ENCODE measurements around the gene DSCAML1.

DSCAML1 gene

DNA sequence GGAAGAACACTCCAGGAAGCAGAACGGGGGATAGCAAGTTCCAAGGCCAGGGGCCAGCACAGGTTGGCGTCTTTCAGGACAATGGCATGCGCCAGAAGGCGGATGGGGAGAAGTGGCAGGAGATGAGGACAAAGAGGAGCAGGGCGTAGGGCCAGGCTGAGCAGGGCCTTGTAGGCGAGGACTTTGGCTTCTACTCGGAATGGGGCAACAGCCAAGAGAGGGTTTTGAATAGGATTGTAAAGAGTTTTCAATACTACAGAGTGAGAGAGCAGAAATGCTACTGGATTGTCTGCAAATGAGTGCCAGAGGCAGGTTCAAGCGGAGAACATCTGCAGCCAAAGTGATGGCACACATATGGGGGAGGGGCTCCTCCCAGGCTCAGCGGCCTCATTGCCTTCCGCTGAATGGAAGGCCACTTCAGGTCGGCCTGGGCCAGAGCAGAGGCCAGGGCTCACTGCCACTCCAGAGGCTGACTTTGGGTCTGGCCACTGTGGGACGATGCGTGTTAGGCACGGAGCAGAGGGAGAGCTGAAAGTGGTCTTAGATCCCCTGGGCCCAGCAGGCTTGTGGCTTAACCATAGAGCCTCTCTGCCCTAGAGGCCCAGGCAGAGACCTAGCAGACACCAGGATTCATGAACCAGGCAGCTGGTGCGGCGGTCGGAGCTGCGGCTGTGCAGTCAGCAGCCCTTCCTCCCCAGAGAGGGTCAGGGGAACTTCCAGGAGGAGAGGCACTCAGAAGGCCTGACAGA, 118.2 kb downstream of the DSCAML1 start:
- Histone ChIP-seq H4K20me1 (ENCODE audit: insufficient read depth, low read length) (no peaks in the 10 kb centered on the region), H3K27me3 (ENCODE audit: low read depth, low read length) (peaks cover 69% of the 10 kb centered on the region), H3K4me2 (ENCODE audit: low read length) (no peak overlapping the region), H3K4me1 (ENCODE audit: low read length) (peaks cover 7% of the 10 kb centered on the region), H3K27ac (ENCODE audit: low read length) (no peak overlapping the region), H3K36me3 (replicated peaks; ENCODE audit: low read depth, low read length) (no peaks in the 10 kb centered on the region), H3K9me3 (ENCODE audit: insufficient read depth, low read length) (no peaks in the 10 kb centered on the region), H2AFZ (ENCODE audit: low read depth, low read length) (no peak overlapping the region), H3K79me2 (ENCODE audit: low read length) (no peaks in the 10 kb centered on the region), H3K4me3 (ENCODE audit: low read length) (no peak overlapping the region), H3K9ac (ENCODE audit: low read length) (no peak overlapping the region)
- TF ChIP-seq, protein P1, sequence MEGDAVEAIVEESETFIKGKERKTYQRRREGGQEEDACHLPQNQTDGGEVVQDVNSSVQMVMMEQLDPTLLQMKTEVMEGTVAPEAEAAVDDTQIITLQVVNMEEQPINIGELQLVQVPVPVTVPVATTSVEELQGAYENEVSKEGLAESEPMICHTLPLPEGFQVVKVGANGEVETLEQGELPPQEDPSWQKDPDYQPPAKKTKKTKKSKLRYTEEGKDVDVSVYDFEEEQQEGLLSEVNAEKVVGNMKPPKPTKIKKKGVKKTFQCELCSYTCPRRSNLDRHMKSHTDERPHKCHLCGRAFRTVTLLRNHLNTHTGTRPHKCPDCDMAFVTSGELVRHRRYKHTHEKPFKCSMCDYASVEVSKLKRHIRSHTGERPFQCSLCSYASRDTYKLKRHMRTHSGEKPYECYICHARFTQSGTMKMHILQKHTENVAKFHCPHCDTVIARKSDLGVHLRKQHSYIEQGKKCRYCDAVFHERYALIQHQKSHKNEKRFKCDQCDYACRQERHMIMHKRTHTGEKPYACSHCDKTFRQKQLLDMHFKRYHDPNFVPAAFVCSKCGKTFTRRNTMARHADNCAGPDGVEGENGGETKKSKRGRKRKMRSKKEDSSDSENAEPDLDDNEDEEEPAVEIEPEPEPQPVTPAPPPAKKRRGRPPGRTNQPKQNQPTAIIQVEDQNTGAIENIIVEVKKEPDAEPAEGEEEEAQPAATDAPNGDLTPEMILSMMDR (IDR thresholded peaks at IDR 0.05; ENCODE audit: low read depth, low read length), result no peak
- no peak for TF ChIP-seq EZH2phosphoT487 (IDR thresholded peaks at IDR 0.05; ENCODE audit: low read depth)

DNA sequence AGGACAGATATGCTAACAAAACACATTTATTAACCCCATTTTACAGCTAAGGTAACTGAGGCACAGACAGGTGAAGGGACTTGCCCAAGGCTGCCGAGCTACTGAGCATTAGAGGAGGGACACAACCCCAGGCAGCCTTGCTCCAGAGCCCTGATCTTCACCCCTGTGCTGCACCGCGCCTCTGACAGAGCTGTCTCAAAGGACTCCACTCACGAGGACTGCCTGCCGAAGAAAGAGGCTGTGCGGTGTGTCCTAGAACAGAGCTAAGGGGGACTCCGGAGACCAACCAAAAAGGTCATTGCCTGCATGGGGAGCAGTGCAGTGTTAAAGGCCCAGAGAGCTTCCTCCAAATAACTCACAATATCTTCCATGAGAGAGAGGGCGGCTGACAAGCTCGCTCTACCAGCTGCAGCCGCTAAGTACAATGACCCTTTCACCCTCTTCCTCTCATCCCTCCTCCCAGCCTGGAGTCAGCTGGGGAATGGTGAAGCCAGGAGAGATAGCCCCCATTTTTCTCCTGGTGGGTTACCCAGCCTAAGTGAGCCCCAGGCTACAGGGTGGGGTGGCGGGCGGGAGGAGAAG, 119.2 kb downstream of the DSCAML1 start:
- Histone ChIP-seq H3K27me3 (ENCODE audit: low read depth, low read length) (peaks cover 68% of the 10 kb centered on the region), H3K36me3 (replicated peaks; ENCODE audit: low read depth, low read length) (no peaks in the 10 kb centered on the region)

DNA sequence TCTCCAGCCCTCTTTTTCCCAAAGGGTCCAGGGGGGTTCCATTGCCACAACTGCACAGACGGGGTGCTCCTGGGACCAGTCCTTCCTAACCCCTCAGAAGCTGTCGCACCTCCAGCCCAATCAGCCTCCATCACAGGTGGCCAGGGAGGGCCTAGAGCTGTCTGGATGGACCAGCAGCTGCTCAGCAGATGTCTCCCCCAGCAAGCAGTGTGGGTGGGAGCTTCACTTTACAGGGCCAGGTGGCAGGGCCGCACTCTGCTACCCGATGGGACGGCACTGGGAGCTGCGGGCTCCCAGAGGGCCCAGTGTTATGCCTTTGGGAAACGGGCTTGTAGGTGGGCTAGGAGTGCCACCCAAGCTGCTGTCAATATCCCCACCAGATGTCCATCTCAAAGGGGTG, 120.5 kb downstream of the DSCAML1 start:
- no peaks in the 10 kb centered on the region for H3K9me3 ChIP-seq (ENCODE audit: insufficient read depth, low read length)
- no peak overlapping the region for H2AFZ ChIP-seq (ENCODE audit: low read depth, low read length)
- no peaks in the 10 kb centered on the region for H3K79me2 ChIP-seq (ENCODE audit: low read length)
- peaks cover 65% of the 10 kb centered on the region for H3K27me3 ChIP-seq (ENCODE audit: low read depth, low read length)
- no peak overlapping the region for H3K9ac ChIP-seq (ENCODE audit: low read length)
- TF ChIP-seq EZH2phosphoT487 (IDR thresholded peaks at IDR 0.05; ENCODE audit: low read depth), result no peak
- TF ChIP-seq, protein P1 (IDR thresholded peaks at IDR 0.05; ENCODE audit: low read depth, low read length), result no peak
- no peaks in the 10 kb centered on the region for H3K36me3 ChIP-seq (replicated peaks; ENCODE audit: low read depth, low read length)
- H4K20me1 ChIP-seq (ENCODE audit: insufficient read depth, low read length), result no peaks in the 10 kb centered on the region
- H3K4me3 ChIP-seq (ENCODE audit: low read length), result no peak overlapping the region
- H3K27ac ChIP-seq (ENCODE audit: low read length), result no peak overlapping the region
- H3K4me2 ChIP-seq (ENCODE audit: low read length), result no peak overlapping the region
- peaks cover 7% of the 10 kb centered on the region for H3K4me1 ChIP-seq (ENCODE audit: low read length)

More for the DNA sequence above, 119.2 kb downstream of the DSCAML1 start:
- H3K4me3 ChIP-seq (ENCODE audit: low read length), result no peak overlapping the region
- H3K9ac ChIP-seq (ENCODE audit: low read length), result no peak overlapping the region
- H3K27ac ChIP-seq (ENCODE audit: low read length), result no peak overlapping the region
- H4K20me1 ChIP-seq (ENCODE audit: insufficient read depth, low read length), result no peaks in the 10 kb centered on the region
- no peaks in the 10 kb centered on the region for H3K9me3 ChIP-seq (ENCODE audit: insufficient read depth, low read length)
- H3K79me2 ChIP-seq (ENCODE audit: low read length), result no peaks in the 10 kb centered on the region
- no peak overlapping the region for H3K4me2 ChIP-seq (ENCODE audit: low read length)
- H3K4me1 ChIP-seq (ENCODE audit: low read length), result peaks cover 7% of the 10 kb centered on the region
- no peak overlapping the region for H2AFZ ChIP-seq (ENCODE audit: low read depth, low read length)
- TF ChIP-seq, protein P1 (IDR thresholded peaks at IDR 0.05; ENCODE audit: low read depth, low read length), result no peak
- TF ChIP-seq EZH2phosphoT487 (IDR thresholded peaks at IDR 0.05; ENCODE audit: low read depth), result no peak

GRCh38 chr11:117673602-117674001, 123.4 kb downstream of the DSCAML1 start:
- H3K27ac ChIP-seq (ENCODE audit: low read length), result no peak overlapping the region
- H4K20me1 ChIP-seq (ENCODE audit: insufficient read depth, low read length), result no peaks in the 10 kb centered on the region
- H3K9ac ChIP-seq (ENCODE audit: low read length), result no peak overlapping the region
- no peaks in the 10 kb centered on the region for H3K36me3 ChIP-seq (replicated peaks; ENCODE audit: low read depth, low read length)
- peaks cover 7% of the 10 kb centered on the region for H3K4me1 ChIP-seq (ENCODE audit: low read length)
- no peak for TF ChIP-seq EZH2phosphoT487 (IDR thresholded peaks at IDR 0.05; ENCODE audit: low read depth)
- TF ChIP-seq, protein P1 (IDR thresholded peaks at IDR 0.05; ENCODE audit: low read depth, low read length), result no peak
- no peak overlapping the region for H3K4me3 ChIP-seq (ENCODE audit: low read length)
- H3K4me2 ChIP-seq (ENCODE audit: low read length), result no peak overlapping the region
- peaks cover 65% of the 10 kb centered on the region for H3K27me3 ChIP-seq (ENCODE audit: low read depth, low read length)
- no peaks in the 10 kb centered on the region for H3K79me2 ChIP-seq (ENCODE audit: low read length)
- H3K9me3 ChIP-seq (ENCODE audit: insufficient read depth, low read length), result no peaks in the 10 kb centered on the region
- H2AFZ ChIP-seq (ENCODE audit: low read depth, low read length), result no peak overlapping the region
